ENCODE data around the gene VKORC1.

DNA sequence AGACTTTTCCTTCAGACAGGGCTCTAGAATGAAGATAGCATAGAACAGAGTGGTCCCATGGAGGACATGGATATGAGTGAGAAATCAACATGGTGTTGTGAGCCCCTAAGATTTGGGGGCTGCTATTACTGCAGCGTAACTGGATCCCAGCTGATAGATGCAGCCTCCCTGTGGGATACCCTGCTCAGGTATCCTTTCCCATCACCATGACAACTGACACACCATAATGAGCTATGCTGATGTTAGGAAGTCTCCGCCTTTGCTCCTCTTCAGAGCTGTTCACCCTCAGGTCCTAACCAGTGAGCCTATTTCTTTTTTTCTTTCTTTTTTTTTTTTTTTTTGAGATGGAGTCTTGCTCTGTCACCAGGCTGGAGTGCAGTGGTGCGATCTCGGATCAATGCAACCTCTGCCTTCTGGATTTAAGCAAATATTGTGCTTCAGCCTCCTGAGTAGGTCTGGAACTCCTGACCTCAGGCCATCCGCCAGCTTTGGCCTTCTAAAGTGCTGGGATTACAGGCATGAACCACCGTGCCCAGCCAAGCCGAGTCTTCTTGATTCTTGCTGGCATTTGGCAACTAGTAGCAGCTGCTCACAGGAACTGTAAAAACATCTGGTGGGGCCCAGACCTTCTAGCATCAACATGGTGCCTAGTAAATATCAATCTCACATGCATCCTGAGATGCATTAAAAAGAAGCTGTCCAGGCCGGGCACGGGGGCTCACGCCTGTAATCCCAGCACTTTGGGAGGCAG lies 44.1 kb downstream of the VKORC1 start:
- TF ChIP-seq, protein P1, sequence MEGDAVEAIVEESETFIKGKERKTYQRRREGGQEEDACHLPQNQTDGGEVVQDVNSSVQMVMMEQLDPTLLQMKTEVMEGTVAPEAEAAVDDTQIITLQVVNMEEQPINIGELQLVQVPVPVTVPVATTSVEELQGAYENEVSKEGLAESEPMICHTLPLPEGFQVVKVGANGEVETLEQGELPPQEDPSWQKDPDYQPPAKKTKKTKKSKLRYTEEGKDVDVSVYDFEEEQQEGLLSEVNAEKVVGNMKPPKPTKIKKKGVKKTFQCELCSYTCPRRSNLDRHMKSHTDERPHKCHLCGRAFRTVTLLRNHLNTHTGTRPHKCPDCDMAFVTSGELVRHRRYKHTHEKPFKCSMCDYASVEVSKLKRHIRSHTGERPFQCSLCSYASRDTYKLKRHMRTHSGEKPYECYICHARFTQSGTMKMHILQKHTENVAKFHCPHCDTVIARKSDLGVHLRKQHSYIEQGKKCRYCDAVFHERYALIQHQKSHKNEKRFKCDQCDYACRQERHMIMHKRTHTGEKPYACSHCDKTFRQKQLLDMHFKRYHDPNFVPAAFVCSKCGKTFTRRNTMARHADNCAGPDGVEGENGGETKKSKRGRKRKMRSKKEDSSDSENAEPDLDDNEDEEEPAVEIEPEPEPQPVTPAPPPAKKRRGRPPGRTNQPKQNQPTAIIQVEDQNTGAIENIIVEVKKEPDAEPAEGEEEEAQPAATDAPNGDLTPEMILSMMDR (IDR thresholded peaks at IDR 0.05; ENCODE audit: poor library complexity) = no peak
- no peak for TF ChIP-seq EZH2phosphoT487 (IDR thresholded peaks at IDR 0.05; ENCODE audit: low read depth, severe bottlenecking, unreplicated experiment)
